Tibial nerve (tissue), 4 donors: ENCODE measurements around the gene PYCR2. TPM values are rescaled to one million over a fixed set of nuclear protein-coding genes. Genes with fewer than 3 reads are reported as not detected.

Source experiments
- DNase-seq, 2 donors: peaks; one replicate each; pipeline ENCODE4 v3.0.0-alpha.2; 2019; ENCODE audit warnings: low spot score in 2 of 2
- H3K27ac ChIP-seq, 4 donors: fragments of 200-600 bp; sonication (generic) in 3 of 4; one replicate each; pipeline ENCODE4 v1.5.1; 2017 to 2019; ENCODE audit warnings: mild to moderate bottlenecking in 1 of 4
- H3K27me3 ChIP-seq, 2 donors: fragments of 200-600 bp; sonication (generic) in 1 of 2; one replicate each; pipeline versions ENCODE4 v1.5.1 to v1.6.0; 2017 to 2019
- H3K36me3 ChIP-seq, 3 donors: fragments of 200-600 bp; sonication (generic); one replicate each; pipeline ENCODE4 v1.5.1; 2018 to 2019
- H3K4me1 ChIP-seq, 4 donors: fragments of 200-600 bp; sonication (generic) in 3 of 4; one replicate each; pipeline ENCODE4 v1.5.1; 2017 to 2019
- H3K4me3 ChIP-seq, 4 donors: fragments of 200-600 bp; sonication (generic) in 3 of 4; one replicate each; pipeline ENCODE4 v1.5.1; 2017 to 2019; ENCODE audit warnings: mild to moderate bottlenecking in 1 of 4, moderate library complexity in 1 of 4
- H3K9me3 ChIP-seq, 4 donors: fragments of 200-600 bp; sonication (generic) in 3 of 4; one replicate each; pipeline ENCODE4 v1.5.1; 2017 to 2019
- CTCF ChIP-seq, 5 experiments: fragments of 200-600 bp in 3 of 5; fragments of 450-650 bp in 2 of 5; sonication (generic) in 3 of 5; IDR thresholded peaks; one replicate each; pipeline ENCODE4 v1.5.1; 2016 to 2019; ENCODE audit warnings: antibody characterized with exemption in 5 of 5, mild to moderate bottlenecking in 3 of 5, moderate library complexity in 2 of 5
- EP300 ChIP-seq, 2 donors: sonication (generic); formaldehyde crosslinking; IDR thresholded peaks; one replicate each; pipeline ENCODE4 v1.6.1; 2017; ENCODE audit warnings: antibody characterized with exemption in 2 of 2, mild to moderate bottlenecking in 1 of 2
- POLR2A ChIP-seq, 2 donors: fragments of 450-650 bp; IDR thresholded peaks; one replicate each; pipeline ENCODE4 v1.6.1; 2017; ENCODE audit warnings: antibody characterized with exemption in 2 of 2, mild to moderate bottlenecking in 2 of 2, moderate library complexity in 2 of 2
- WGBS, 2 donors: methylation state at CpG; one replicate each; pipeline ENCODE4 v1.1.5; 2018; 5-methylcytosine and 5-hydroxymethylcytosine counted together
- total RNA-seq, 4 donors: library from RNA; depleted of rRNA; stranded (reverse); fragments of >200 nt; gene quantifications; one replicate each; pipeline ENCODE4 v1.1.0, GENCODE V29; 2016

Gene PYCR2
- total RNA-seq, 4 donors from 2014 or later, result 54.2 to 80.8 (median 59.0) TPM

GRCh38 chr1:225903623-225904022 lies 20.4 kb downstream of the PYCR2 start:
- Histone ChIP-seq H3K4me3 (no peak overlapping the region), H3K27me3 (no peaks in the 10 kb centered on the region), H3K27ac (no peak overlapping the region), H3K9me3 (no peaks in the 10 kb centered on the region), H3K4me1 (no peaks in the 10 kb centered on the region), H3K36me3 (no peaks in the 10 kb centered on the region)
- 82 to 89% methylated on average over 4 of the region's 4 CpGs for WGBS, 2 donors
- TF ChIP-seq CTCF (IDR thresholded peaks at IDR 0.05) (no peak), EP300 (IDR thresholded peaks at IDR 0.05) (no peak), POLR2A (IDR thresholded peaks at IDR 0.05) (no peak)
- DNase-seq, result no peak

GRCh38 chr1:225899044-225899925 lies 24.8 kb downstream of the PYCR2 start:
- no peaks in the 10 kb centered on the region for H3K9me3 ChIP-seq
- WGBS, 2 donors, result 31 to 45% methylated on average over 4 of the region's 4 CpGs
- TF ChIP-seq POLR2A (IDR thresholded peaks at IDR 0.05), result no peak
- no peak overlapping the region for H3K4me3 ChIP-seq
- no peak for DNase-seq
- H3K27me3 ChIP-seq, result no peaks in the 10 kb centered on the region
- no peaks in the 10 kb centered on the region for H3K36me3 ChIP-seq
- no peak overlapping the region for H3K27ac ChIP-seq
- H3K4me1 ChIP-seq, result no peaks in the 10 kb centered on the region

- H3K27me3 ChIP-seq, result no peaks in the 10 kb centered on the region
- no peaks in the 10 kb centered on the region for H3K36me3 ChIP-seq
- no peaks in the 10 kb centered on the region for H3K9me3 ChIP-seq
- no peak for DNase-seq
- H3K27ac ChIP-seq, result peak overlapping the region in 1 of 4 donors; percentile 57
- no peaks in the 10 kb centered on the region for H3K4me1 ChIP-seq
- no peak overlapping the region for H3K4me3 ChIP-seq
- TF ChIP-seq EP300 (IDR thresholded peaks at IDR 0.05), result no peak
- no peak for TF ChIP-seq POLR2A (IDR thresholded peaks at IDR 0.05)
- no peak for TF ChIP-seq CTCF (IDR thresholded peaks at IDR 0.05)
- WGBS, 2 donors, result 86 to 90% methylated on average over 19 of the region's 19 CpGs
Measured at GRCh38 chr1:225897595-225898514, 26.2 kb downstream of the PYCR2 start.

GRCh38 chr1:225896937-225897549 lies 27.0 kb downstream of the PYCR2 start:
- DNase-seq, result no peak
- Histone ChIP-seq H3K27ac (peak overlapping the region in 1 of 4 donors; percentile 57), H3K4me3 (no peak overlapping the region), H3K36me3 (no peaks in the 10 kb centered on the region), H3K4me1 (no peaks in the 10 kb centered on the region), H3K27me3 (no peaks in the 10 kb centered on the region), H3K9me3 (no peaks in the 10 kb centered on the region)
- 58 to 63% methylated on average over 7 of the region's 7 CpGs for WGBS, 2 donors
- TF ChIP-seq POLR2A (IDR thresholded peaks at IDR 0.05) (no peak), CTCF (IDR thresholded peaks at IDR 0.05) (no peak), EP300 (IDR thresholded peaks at IDR 0.05) (no peak)

- no peaks in the 10 kb centered on the region for H3K27me3 ChIP-seq
- no peak overlapping the region for H3K27ac ChIP-seq
- H3K36me3 ChIP-seq, result no peaks in the 10 kb centered on the region
- no peak overlapping the region for H3K4me3 ChIP-seq
- WGBS, 2 donors, result 73 to 76% methylated on average over 5 of the region's 5 CpGs
- no peaks in the 10 kb centered on the region for H3K9me3 ChIP-seq
- H3K4me1 ChIP-seq, result no peaks in the 10 kb centered on the region
- TF ChIP-seq EP300 (IDR thresholded peaks at IDR 0.05), result no peak
- no peak for TF ChIP-seq CTCF (IDR thresholded peaks at IDR 0.05)
- no peak for TF ChIP-seq POLR2A (IDR thresholded peaks at IDR 0.05)
- DNase-seq, result no peak
Measured at GRCh38 chr1:225896494-225896893, 27.6 kb downstream of the PYCR2 start.
